H9 (cell line): Measurements from ENCODE around the gene LAMC1. TPM values are rescaled to one million over a fixed set of nuclear protein-coding genes. Genes with fewer than 3 reads are reported as not detected.

ENCODE experiments used
- DNase-seq: peaks from one replicate; pipeline ENCODE4 v3.0.0-alpha.2; 2017
- H2AFZ ChIP-seq: one replicate; pipeline ENCODE4 v1.6.1; 2013; ENCODE audit warnings: mild to moderate bottlenecking, low read length, control low read depth, moderate library complexity
- H2AK5ac ChIP-seq: 2 replicates; pipeline ENCODE4 v1.6.1; 2013; ENCODE audit warnings: low read length, control low read depth, mixed read lengths; ENCODE audit not compliant: insufficient read length
- H2BK120ac ChIP-seq: one replicate; pipeline ENCODE4 v1.6.1; 2013; ENCODE audit warnings: low read depth, mild to moderate bottlenecking, low read length, control low read depth, inconsistent platforms; ENCODE audit not compliant: poor library complexity, severe bottlenecking
- H2BK12ac ChIP-seq: 2 replicates; pipeline ENCODE4 v1.6.1; 2013; ENCODE audit warnings: low read length, control low read depth, mixed read lengths, low read depth; ENCODE audit not compliant: insufficient read length
- H2BK15ac ChIP-seq: 2 replicates; pipeline ENCODE4 v1.6.1; 2013; ENCODE audit warnings: low read depth, low read length, control low read depth
- H2BK20ac ChIP-seq: one replicate; pipeline ENCODE4 v1.6.1; 2013; ENCODE audit warnings: low read depth, mild to moderate bottlenecking, low read length, control low read depth, inconsistent platforms; ENCODE audit not compliant: poor library complexity, severe bottlenecking
- H2BK5ac ChIP-seq: 2 replicates; pipeline ENCODE4 v1.6.1; 2013; ENCODE audit warnings: low read length, control low read depth, mixed read lengths; ENCODE audit not compliant: insufficient read length
- H3K14ac ChIP-seq: 2 replicates; pipeline ENCODE4 v1.6.1; 2013; ENCODE audit warnings: low read length, control low read depth; ENCODE audit not compliant: insufficient read depth
- H3K18ac ChIP-seq: 2 replicates; pipeline ENCODE4 v1.6.1; 2013; ENCODE audit warnings: low read depth, mild to moderate bottlenecking, mixed read lengths, low read length, control low read depth; ENCODE audit not compliant: insufficient read length
- H3K23ac ChIP-seq: 2 replicates; pipeline ENCODE4 v1.6.1; 2013; ENCODE audit warnings: low read length, control low read depth, mixed read lengths, low read depth; ENCODE audit not compliant: insufficient read length
- H3K23me2 ChIP-seq: 2 replicates; pipeline ENCODE4 v1.6.1; 2013; ENCODE audit warnings: low read depth, mild to moderate bottlenecking, mixed read lengths, low read length, control low read depth; ENCODE audit not compliant: insufficient read length, poor library complexity, severe bottlenecking
- H3K27ac ChIP-seq: 2 replicates; pipeline ENCODE4 v1.5.1; 2013; ENCODE audit warnings: low read length, control low read depth, mixed read lengths, low read depth; ENCODE audit not compliant: insufficient read length
- H3K27me3 ChIP-seq: 2 replicates; pipeline ENCODE4 v1.6.1; 2013; ENCODE audit warnings: low read length, control low read depth, inconsistent platforms; ENCODE audit not compliant: insufficient read depth
- H3K4ac ChIP-seq: 2 replicates; pipeline ENCODE4 v1.6.1; 2013; ENCODE audit warnings: low read depth, mild to moderate bottlenecking, control low read depth, inconsistent platforms, low read length, moderate library complexity
- H3K4me1 ChIP-seq: 2 replicates; pipeline ENCODE4 v1.6.1; 2013; ENCODE audit warnings: low read length, control low read depth, inconsistent platforms; ENCODE audit not compliant: insufficient read depth
- H3K4me2 ChIP-seq: 2 replicates; pipeline ENCODE4 v1.6.1; 2013; ENCODE audit warnings: low read length, control low read depth, mixed read lengths; ENCODE audit not compliant: insufficient read length, insufficient read depth
- H3K56ac ChIP-seq: 2 replicates; pipeline ENCODE4 v1.6.1; 2013; ENCODE audit warnings: low read depth, mild to moderate bottlenecking, mixed read lengths, low read length, control low read depth; ENCODE audit not compliant: insufficient read length
- H3K79me1 ChIP-seq: 2 replicates; pipeline ENCODE4 v1.6.1; 2013; ENCODE audit warnings: low read depth, mild to moderate bottlenecking, moderate library complexity, low read length, control low read depth, inconsistent platforms; ENCODE audit not compliant: insufficient read depth, poor library complexity, severe bottlenecking
- H3K79me2 ChIP-seq: 2 replicates; pipeline ENCODE4 v1.6.1; 2013; ENCODE audit warnings: low read length, control low read depth, inconsistent platforms; ENCODE audit not compliant: insufficient read depth
- H3K9ac ChIP-seq: 2 replicates; pipeline ENCODE4 v1.6.1; 2013; ENCODE audit warnings: low read length, control low read depth, mixed read lengths; ENCODE audit not compliant: insufficient read length; ENCODE audit errors: extremely low read depth
- H3K9me3 ChIP-seq: one replicate; pipeline ENCODE4 v1.6.1; 2013; ENCODE audit warnings: low read depth, low read length, inconsistent platforms; ENCODE audit not compliant: control insufficient read depth
- H3T11ph ChIP-seq: one replicate; pipeline ENCODE4 v1.6.1; 2013; ENCODE audit warnings: mild to moderate bottlenecking, low read length, control low read depth, inconsistent platforms
- H4K20me1 ChIP-seq: one replicate; pipeline ENCODE4 v1.6.1; 2013; ENCODE audit not compliant: control insufficient read depth, insufficient read length, insufficient read depth
- H4K5ac ChIP-seq: 2 replicates; pipeline ENCODE4 v1.6.1; 2013; ENCODE audit warnings: low read depth, mild to moderate bottlenecking, mixed read lengths, low read length, control low read depth; ENCODE audit not compliant: insufficient read length
- H4K8ac ChIP-seq: replicated peaks from 2 replicates; pipeline ENCODE4 v1.6.1; 2013; ENCODE audit warnings: low read length, control low read depth, mixed read lengths, low read depth; ENCODE audit not compliant: insufficient read length
- H4K91ac ChIP-seq: 2 replicates; pipeline ENCODE4 v1.6.1; 2013; ENCODE audit warnings: low read depth, mild to moderate bottlenecking, moderate library complexity, mixed read lengths, low read length, control low read depth; ENCODE audit not compliant: insufficient read length
- H3K27ac Mint-ChIP-seq, 3 experiments: 2 replicates in 2 of 3; 3 replicates in 1 of 3; pipeline ENCODE4 v1.8.0; 2020 to 2021; ENCODE audit warnings: mixed read lengths in 3 of 3, mild to moderate bottlenecking in 1 of 3, moderate library complexity in 1 of 3
- H3K27me3 Mint-ChIP-seq: 2 replicates; pipeline ENCODE4 v1.8.0; 2021; ENCODE audit warnings: low read depth, mild to moderate bottlenecking, moderate library complexity, mixed read lengths
- H3K36me3 Mint-ChIP-seq, 3 experiments: 2 replicates in 2 of 3; 3 replicates in 1 of 3; pipeline ENCODE4 v1.8.0; 2020 to 2021; ENCODE audit warnings: low read depth in 3 of 3, mixed read lengths in 3 of 3; ENCODE audit not compliant: insufficient read depth in 1 of 3
- H3K4me1 Mint-ChIP-seq, 2 experiments: 2 replicates each; pipeline ENCODE4 v1.8.0; 2020; ENCODE audit warnings: mixed read lengths in 2 of 2
- H3K4me3 Mint-ChIP-seq, 2 experiments: 2 replicates in 1 of 2; 3 replicates in 1 of 2; pipeline ENCODE4 v1.8.0; 2020 to 2021; ENCODE audit warnings: mild to moderate bottlenecking in 2 of 2, mixed read lengths in 2 of 2, moderate library complexity in 1 of 2
- H3K9me3 Mint-ChIP-seq, 2 experiments: 2 replicates in 1 of 2; 3 replicates in 1 of 2; pipeline ENCODE4 v1.8.0; 2020; ENCODE audit warnings: mild to moderate bottlenecking in 2 of 2, mixed read lengths in 2 of 2, moderate library complexity in 1 of 2
- WGBS: extraction: QIAGEN DNeasy Blood & Tissue Kit; methylation state at CpG from one replicate; pipeline ENCODE4 v1.1.7; 2013; ENCODE audit warnings: missing lambda C conversion rate, low lambda C conversion rate, mixed read lengths; ENCODE audit not compliant: insufficient read length; ENCODE audit errors: extremely low coverage; 5-methylcytosine and 5-hydroxymethylcytosine counted together
- total RNA-seq: library from RNA; stranded (reverse); gene quantifications from 2 replicates; pipeline ENCODE4 v1.2.1, GENCODE V29; 2021
- TF ChIP-seq, protein P1 (sequence below): fragments of 200-600 bp; sonication (generic); conservative IDR thresholded peaks from 3 replicates; pipeline ENCODE4 v1.8.0; 2021; ENCODE audit warnings: antibody characterized with exemption, mild to moderate bottlenecking

The LAMC1 gene
- total RNA-seq, 1 experiment from 2014 or later: 96.2 TPM

DNA sequence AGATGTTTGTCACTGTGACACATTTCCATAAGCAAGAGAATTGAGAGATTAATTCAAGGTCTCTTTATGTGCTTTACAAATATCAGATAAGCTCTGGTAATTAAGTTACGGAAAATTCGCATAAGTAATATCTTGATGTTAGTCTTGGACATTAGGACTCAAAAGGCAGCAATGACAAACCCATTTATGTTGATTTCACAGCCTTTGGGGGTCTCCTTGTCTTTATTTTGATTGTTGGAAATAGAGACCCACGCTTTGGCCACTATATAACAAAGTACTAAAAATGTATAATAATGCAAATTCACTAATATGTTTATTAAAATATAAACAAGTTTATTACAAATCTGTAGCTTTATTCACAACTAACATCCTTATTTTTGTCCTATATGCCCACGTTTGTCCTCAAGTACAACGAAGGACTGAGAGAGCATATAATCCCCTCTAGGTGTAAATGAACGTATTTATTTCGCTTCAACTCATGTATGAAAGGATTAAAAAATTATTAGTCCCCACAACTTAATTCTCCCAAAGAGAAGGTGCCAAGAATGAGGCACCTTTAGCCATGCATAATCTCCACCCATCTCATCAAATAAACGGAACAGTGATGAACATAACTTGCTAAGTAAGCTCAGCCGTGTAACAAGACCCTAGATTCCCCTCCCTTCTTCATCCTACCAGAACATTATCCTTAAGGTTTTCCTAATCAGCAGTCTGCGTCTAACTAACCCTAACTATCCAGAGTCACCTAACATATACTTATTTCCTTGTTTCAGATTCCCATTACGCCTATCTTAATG lies 1.6 kb upstream of the LAMC1 start:
- Histone ChIP-seq H3K27ac (peak overlapping the region; percentile 75), H4K20me1 (no peaks in the 10 kb centered on the region), H2AFZ (no peak overlapping the region), H3K18ac (no peak overlapping the region), H4K8ac (no peak overlapping the region), H3K14ac (no peak overlapping the region; the same call in 1 of the 2 replicates), H3K27me3 (no peaks in the 10 kb centered on the region), H4K91ac (no peak overlapping the region), H3K9me3 (no peaks in the 10 kb centered on the region), H3K4me1 (peaks cover 2% of the 10 kb centered on the region; the same call in 1 of the 2 replicates), H3K23ac (no peak overlapping the region), H3K23me2 (peaks cover 23% of the 10 kb centered on the region), H3K79me2 (0 out of 2 replicates have a peak, but pooled peaks cover 2% of the 10 kb centered on the region), H2BK12ac (no peak overlapping the region), H2BK5ac (no peak overlapping the region), H3K4ac (no peak overlapping the region), H4K5ac (no peak overlapping the region), H3K79me1 (no peaks in the 10 kb centered on the region), H2BK15ac (no peak overlapping the region), H2AK5ac (no peak overlapping the region), H2BK120ac (no peak overlapping the region), H2BK20ac (no peak overlapping the region), H3T11ph (no peak overlapping the region), H3K56ac (no peak overlapping the region), H3K9ac (peak overlapping the region; percentile 70), H3K4me2 (peak overlapping the region; percentile 95)
- no peak for DNase-seq
- peak overlapping the region; percentile 2 to 29 (median 10); a peak in 4 of 7 replicates for H3K27ac Mint-ChIP-seq
- H3K9me3 Mint-ChIP-seq: no peaks in the 10 kb centered on the region
- TF ChIP-seq, protein P1, sequence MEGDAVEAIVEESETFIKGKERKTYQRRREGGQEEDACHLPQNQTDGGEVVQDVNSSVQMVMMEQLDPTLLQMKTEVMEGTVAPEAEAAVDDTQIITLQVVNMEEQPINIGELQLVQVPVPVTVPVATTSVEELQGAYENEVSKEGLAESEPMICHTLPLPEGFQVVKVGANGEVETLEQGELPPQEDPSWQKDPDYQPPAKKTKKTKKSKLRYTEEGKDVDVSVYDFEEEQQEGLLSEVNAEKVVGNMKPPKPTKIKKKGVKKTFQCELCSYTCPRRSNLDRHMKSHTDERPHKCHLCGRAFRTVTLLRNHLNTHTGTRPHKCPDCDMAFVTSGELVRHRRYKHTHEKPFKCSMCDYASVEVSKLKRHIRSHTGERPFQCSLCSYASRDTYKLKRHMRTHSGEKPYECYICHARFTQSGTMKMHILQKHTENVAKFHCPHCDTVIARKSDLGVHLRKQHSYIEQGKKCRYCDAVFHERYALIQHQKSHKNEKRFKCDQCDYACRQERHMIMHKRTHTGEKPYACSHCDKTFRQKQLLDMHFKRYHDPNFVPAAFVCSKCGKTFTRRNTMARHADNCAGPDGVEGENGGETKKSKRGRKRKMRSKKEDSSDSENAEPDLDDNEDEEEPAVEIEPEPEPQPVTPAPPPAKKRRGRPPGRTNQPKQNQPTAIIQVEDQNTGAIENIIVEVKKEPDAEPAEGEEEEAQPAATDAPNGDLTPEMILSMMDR: no peak
- H3K36me3 Mint-ChIP-seq: no peaks in the 10 kb centered on the region; a peak in 2 of 7 replicates
- H3K4me1 Mint-ChIP-seq: peaks cover 35 to 38% of the 10 kb centered on the region in 2 experiments
- H3K4me3 Mint-ChIP-seq: peak overlapping the region; percentile 77 to 84
- H3K27me3 Mint-ChIP-seq: peaks cover 6% of the 10 kb centered on the region
- no CpG with 5 or more reads among the region's 11 CpGs for WGBS
